Activated CD4-positive, alpha-beta T cell treated with anti-CD3 and anti-CD28 coated beads for 24 hours (primary cell): ENCODE data around the gene FOXK1.
"Not testable (repeated sequence)": the region's sequence is repeated elsewhere in the genome, so short reads cannot be mapped to it uniquely, and the experiment has no call there.

Experiments
- DNase-seq, 2 donors: peaks; one replicate each; pipeline ENCODE4 v3.0.0-alpha.2; 2020; ENCODE audit warnings: low read depth in 2 of 2

Gene FOXK1

GRCh38 chr7:4800487-4800886 is 118.4 kb downstream of the FOXK1 start:
- no peak for DNase-seq

GRCh38 chr7:4800926-4801838 is 119.1 kb downstream of the FOXK1 start:
- no peak for DNase-seq

- DNase-seq, result no peak
Observed at GRCh38 chr7:4801839-4802231, 119.7 kb downstream of the FOXK1 start.

- DNase-seq, result not testable (repeated sequence)
Observed at GRCh38 chr7:4802577-4802976, 120.5 kb downstream of the FOXK1 start.

GRCh38 chr7:4803397-4804241 is 121.5 kb downstream of the FOXK1 start:
- no peak for DNase-seq

GRCh38 chr7:4805110-4805983 is 123.3 kb downstream of the FOXK1 start:
- DNase-seq, result no peak

GRCh38 chr7:4805984-4806300 is 123.8 kb downstream of the FOXK1 start:
- DNase-seq, result no peak

GRCh38 chr7:4806983-4807597 is 125.0 kb downstream of the FOXK1 start:
- DNase-seq, result no peak

GRCh38 chr7:4807598-4808016 is 125.5 kb downstream of the FOXK1 start:
- no peak for DNase-seq

DNA sequence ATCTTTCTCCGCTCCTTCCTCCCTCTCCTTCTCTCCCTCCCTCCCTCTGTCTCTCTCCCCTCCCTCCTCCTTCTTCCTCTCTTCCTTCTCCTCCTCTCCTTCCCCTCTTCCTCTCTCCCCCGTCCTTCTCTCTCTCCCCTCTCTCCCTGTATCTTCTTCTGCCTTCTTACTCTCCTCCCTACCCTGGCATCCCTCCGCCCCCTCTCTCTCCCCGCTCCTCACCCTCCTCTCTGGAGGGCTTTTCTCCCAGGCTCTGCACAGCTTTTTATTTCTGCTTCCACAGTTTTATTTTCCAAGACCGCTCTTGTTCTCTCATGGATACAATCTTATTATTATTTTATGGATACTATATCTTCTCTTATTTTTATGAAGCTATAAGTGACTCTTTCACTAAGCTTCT is 125.9 kb downstream of the FOXK1 start:
- no peak for DNase-seq

DNA sequence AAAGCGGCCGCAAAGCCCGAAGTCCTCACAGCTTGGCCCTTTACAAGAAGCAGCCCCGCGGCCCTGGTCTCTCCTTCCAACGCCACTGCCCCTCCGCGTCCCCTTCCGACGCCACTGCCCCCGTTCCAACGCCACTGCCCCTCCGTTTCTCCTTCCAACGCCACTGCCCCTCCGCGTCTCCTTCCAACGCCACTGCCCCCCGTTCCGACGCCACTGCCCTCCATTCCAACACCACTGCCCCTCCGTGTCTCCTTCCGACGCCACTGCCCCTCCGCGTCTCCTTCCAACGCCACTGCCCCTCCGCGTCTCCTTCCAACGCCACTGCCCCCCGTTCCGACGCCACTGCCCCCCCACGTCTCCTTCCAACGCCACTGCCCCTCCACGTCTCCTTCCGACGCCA is 126.5 kb downstream of the FOXK1 start:
- no peak for DNase-seq

DNA sequence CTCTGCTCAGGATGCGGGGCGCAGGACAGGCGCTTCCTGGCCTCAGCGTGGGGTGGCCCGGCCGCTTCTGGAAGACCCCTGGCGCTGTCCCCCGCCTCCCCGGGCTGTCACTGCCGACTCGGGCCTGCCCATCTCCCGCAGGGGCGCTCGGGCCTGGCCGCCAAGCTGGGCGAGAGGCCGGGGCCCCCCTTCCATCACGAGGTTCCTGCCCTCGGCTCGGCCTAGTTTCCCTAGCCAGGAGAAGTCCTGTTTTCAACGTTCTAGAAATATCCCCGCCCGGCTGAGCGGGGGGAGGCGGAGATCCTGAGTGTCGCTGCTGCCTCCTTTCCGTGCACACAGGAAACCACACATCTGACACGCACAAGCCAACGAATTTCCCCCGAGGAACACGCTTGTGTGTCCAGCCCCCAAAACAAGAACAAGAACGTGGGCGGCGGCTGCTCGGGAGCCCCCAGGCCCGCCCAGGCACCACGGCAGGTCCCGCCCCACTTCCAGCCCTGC is 127.0 kb downstream of the FOXK1 start:
- DNase-seq, result no peak

- DNase-seq, result no peak
Observed at GRCh38 chr7:4809666-4810065, 127.6 kb downstream of the FOXK1 start.

- no peak for DNase-seq
Observed at GRCh38 chr7:4814433-4814832, 132.3 kb downstream of the FOXK1 start.

DNA sequence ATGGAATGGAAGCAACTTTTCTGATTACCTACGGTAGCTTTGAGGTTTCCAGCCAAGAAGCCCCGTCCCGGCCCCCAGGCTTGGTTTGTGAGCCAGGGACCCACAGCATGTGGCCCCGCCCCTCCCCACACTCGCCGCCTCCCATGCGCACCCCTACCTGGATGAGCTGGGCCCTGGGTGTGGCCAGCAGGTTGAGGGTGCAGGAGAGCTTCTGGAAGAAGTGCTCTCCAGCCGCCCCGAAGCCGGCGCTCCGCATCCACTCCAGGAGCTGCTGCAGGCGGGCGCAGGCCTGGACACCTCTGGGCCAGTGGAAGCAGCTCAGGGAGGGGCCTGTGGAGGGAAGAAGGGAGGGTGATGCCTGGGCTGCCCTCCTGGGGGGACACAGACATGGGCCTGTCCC is 133.0 kb downstream of the FOXK1 start:
- DNase-seq, result no peak

DNA sequence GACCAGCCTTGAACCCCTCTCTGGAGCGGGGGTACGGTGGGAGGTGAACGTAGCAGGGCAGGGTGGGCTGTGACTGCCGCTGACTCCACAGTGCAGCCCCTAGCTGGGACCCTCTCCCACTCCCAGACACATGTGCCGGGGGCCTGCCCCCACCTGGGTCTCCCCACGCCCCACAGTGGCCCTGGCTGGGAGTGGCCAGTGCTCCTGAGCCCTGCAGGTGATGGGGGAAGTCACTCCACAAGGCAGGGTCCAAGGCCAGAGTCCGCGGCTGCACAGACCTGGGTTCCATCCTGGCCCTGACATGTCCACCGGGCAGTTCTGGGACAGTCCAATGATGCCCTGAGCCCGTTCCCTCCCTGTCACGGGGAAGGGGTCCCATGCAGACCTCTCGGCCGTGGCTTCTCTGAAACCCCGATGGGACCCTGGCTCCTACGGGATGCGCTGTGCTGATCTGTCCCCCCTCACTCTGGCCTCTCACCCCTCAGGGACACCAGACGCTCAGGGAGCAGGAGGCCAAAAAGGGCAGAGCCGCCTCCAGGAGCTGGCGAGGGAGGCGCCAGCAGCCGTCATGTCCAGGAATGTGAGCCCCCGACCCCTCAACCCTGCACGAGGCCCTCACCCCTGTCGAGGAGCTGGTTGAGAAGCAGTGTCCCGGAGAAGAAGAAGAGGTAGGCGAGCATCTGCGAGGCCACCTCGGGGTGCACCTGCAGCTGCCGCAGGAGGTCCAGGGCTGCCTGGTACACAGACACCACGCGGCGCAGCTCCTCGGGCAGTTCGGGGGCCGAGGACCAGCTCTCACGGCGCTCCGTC is 133.7 kb downstream of the FOXK1 start:
- DNase-seq, result no peak

DNA sequence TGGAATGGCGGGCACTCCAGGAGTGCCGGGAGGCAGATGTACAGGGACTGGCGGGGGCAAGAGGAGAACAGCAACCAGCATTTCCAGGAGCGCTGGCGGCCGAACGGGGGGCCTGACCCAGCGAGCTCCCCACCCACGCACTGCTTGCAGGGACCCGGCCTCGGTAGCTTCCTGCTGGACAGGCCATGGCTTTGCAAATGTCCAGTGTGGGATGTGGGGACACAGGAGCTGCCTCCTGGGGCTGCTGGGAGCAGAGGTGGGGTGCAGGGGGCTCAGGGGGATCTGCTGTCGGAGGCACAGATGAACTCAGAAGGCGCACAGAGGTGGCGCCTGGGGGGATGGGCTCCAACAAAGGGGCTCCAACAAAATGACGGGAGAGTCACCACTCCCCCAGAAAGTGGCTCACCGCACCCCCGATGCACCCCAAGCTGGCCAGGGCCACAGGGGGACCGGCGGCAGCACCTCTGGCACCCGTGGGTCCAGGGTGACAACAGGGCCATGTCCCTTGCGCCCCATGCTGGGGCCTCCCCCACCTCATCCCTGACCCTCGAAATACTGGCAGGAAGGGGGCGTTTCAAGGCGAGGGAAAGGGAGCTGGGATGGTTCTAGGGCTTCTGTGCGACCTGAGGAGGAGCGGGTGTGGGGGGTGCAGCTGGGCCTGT is 134.5 kb downstream of the FOXK1 start:
- no peak for DNase-seq

- no peak for DNase-seq
Observed at GRCh38 chr7:4817178-4817901, 135.2 kb downstream of the FOXK1 start.
